ENCODE data around the gene KLHL6.
"Not testable (repeated sequence)": the region's sequence is repeated elsewhere in the genome, so short reads cannot be mapped to it uniquely, and the experiment has no call there.

Gene KLHL6
- 31.9 to 185 (median 105) reads per million in 17 experiments for total RNA-seq

GRCh38 chr3:183555541-183556081 lies at the start of gene KLHL6:
Gene KLHL6, minus strand, starts transcription at chr3:183555706. Its CDS starts 53 bp downstream, at chr3:183555653.
- DNase-seq, result peak; percentile 77 to 91 (median 88)

- DNase-seq, result no peak
Measured at GRCh38 chr3:183597959-183598358, 42.5 kb upstream of the KLHL6 start.

- DNase-seq, result no peak
Measured at GRCh38 chr3:183594636-183595035, 39.1 kb upstream of the KLHL6 start.

- DNase-seq, result peak; percentile 27 to 67 (median 64)
Measured at GRCh38 chr3:183592821-183593220, 37.3 kb upstream of the KLHL6 start.

GRCh38 chr3:183591881-183592521 lies 36.5 kb upstream of the KLHL6 start:
- peak in 3 of 4 experiments; percentile 13 to 62 (median 28) for DNase-seq

GRCh38 chr3:183590442-183590841 lies 34.9 kb upstream of the KLHL6 start:
- no peak for DNase-seq

- DNase-seq, result peak; percentile 68 to 87 (median 78)
Measured at GRCh38 chr3:183587336-183587735, 31.8 kb upstream of the KLHL6 start.

GRCh38 chr3:183586477-183586876 lies 31.0 kb upstream of the KLHL6 start:
- DNase-seq, result no peak

- no peak for DNase-seq
Measured at GRCh38 chr3:183584914-183585280, 29.4 kb upstream of the KLHL6 start.

- DNase-seq, result no peak
Measured at GRCh38 chr3:183584246-183584913, 28.9 kb upstream of the KLHL6 start.

GRCh38 chr3:183583331-183584245 lies 28.1 kb upstream of the KLHL6 start:
- DNase-seq, result no peak

GRCh38 chr3:183582161-183582560 lies 26.7 kb upstream of the KLHL6 start:
- DNase-seq, result no peak

GRCh38 chr3:183581496-183582155 lies 26.1 kb upstream of the KLHL6 start:
- DNase-seq, result no peak

GRCh38 chr3:183579967-183580900 lies 24.7 kb upstream of the KLHL6 start:
- DNase-seq, result no peak

- peak in 2 of 4 experiments; percentile 15 to 17 for DNase-seq
Measured at GRCh38 chr3:183578179-183578578, 22.7 kb upstream of the KLHL6 start.

- DNase-seq, result no peak
Measured at GRCh38 chr3:183577346-183577745, 21.8 kb upstream of the KLHL6 start.

GRCh38 chr3:183576487-183577107 lies 21.1 kb upstream of the KLHL6 start:
- DNase-seq, result no peak

- DNase-seq, result no peak
Measured at GRCh38 chr3:183572935-183573334, 17.4 kb upstream of the KLHL6 start.

GRCh38 chr3:183570191-183570590 lies 14.7 kb upstream of the KLHL6 start:
- not testable (repeated sequence) for DNase-seq

GRCh38 chr3:183566880-183567279 lies 11.4 kb upstream of the KLHL6 start:
- no peak for DNase-seq

- DNase-seq, result no peak
Measured at GRCh38 chr3:183564046-183564445, 8.5 kb upstream of the KLHL6 start.

Measured in suppressor macrophage (primary cell).